ENCODE results near the gene PXK.

DNA sequence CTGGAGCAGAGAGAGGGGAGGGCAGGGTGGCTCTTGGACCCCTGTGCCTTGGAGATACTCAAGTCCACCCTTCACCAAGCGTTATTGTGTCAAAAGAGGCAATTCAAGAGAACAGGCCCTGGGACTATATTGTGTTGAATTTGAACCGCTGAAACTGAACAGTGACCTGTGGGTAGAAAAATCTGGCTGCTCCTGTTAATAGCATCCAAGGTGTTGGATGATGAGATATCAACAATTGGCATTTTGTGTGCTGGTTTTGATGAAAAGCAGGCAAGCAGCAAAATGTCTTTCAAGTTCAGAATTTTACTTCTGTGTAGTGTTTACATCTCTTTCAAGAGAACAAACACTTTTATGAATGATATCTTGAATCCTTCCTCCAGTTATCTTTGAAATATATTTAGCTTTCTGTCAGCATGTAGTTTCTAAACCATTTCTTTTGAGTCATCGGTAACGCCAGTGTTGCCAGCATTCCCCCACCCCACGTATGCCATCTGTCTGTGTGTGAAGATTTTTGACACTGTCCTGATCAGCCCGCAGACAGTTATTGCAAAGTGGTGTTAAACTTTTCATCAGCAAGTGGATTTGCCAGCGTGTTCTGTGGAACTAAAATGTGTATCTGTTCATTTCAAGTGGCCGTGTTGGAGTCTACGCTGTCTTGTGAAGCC, 66.1 kb downstream of the PXK start:
- TF ChIP-seq, protein P1, sequence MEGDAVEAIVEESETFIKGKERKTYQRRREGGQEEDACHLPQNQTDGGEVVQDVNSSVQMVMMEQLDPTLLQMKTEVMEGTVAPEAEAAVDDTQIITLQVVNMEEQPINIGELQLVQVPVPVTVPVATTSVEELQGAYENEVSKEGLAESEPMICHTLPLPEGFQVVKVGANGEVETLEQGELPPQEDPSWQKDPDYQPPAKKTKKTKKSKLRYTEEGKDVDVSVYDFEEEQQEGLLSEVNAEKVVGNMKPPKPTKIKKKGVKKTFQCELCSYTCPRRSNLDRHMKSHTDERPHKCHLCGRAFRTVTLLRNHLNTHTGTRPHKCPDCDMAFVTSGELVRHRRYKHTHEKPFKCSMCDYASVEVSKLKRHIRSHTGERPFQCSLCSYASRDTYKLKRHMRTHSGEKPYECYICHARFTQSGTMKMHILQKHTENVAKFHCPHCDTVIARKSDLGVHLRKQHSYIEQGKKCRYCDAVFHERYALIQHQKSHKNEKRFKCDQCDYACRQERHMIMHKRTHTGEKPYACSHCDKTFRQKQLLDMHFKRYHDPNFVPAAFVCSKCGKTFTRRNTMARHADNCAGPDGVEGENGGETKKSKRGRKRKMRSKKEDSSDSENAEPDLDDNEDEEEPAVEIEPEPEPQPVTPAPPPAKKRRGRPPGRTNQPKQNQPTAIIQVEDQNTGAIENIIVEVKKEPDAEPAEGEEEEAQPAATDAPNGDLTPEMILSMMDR (optimal IDR thresholded peaks at IDR 0.05 in 1 of 3, IDR thresholded peaks at IDR 0.05 in 1 of 3, conservative IDR thresholded peaks at IDR 0.05 in 1 of 3; ENCODE audit: extremely low read depth in 1 of 3, insufficient read depth in 2 of 3, low read length in 3 of 3), result no peak
- TF ChIP-seq EZH2 (IDR thresholded peaks at IDR 0.05; ENCODE audit: low read length), result no peak

Measured in keratinocyte (primary cell).